ENCODE data around the gene KDM5C. TPM values are rescaled to one million over a fixed set of nuclear protein-coding genes. Genes with fewer than 3 reads are reported as not detected.

KDM5C gene
- total RNA-seq, 1 experiment from 2014 or later = 142 TPM

- BruUV-seq (replicated peaks) = no TSS peak
These were observed 8.5 kb upstream of the KDM5C start for GRCh38 chrX:53233536-53233935.

GRCh38 chrX:53230116-53230515 is 5.1 kb upstream of the KDM5C start:
- Histone ChIP-seq H3K27ac (no peak overlapping the region), H3K4me1 (replicated peaks; ENCODE audit: insufficient read depth) (no peaks in the 10 kb centered on the region), H3K4me3 (no peak overlapping the region), H3K4me2 (no peak overlapping the region), H3K79me2 (ENCODE audit: low read depth) (no peaks in the 10 kb centered on the region), H2AFZ (no peak overlapping the region), H3K9me2 (ENCODE audit: insufficient read depth) (no peaks in the 10 kb centered on the region), H3K9me3 (ENCODE audit: insufficient read depth, low read depth) (no peaks in the 10 kb centered on the region), H3K27me3 (ENCODE audit: insufficient read depth, low read depth) (no peaks in the 10 kb centered on the region), H3F3A (ENCODE audit: insufficient read depth, low read depth) (no peaks in the 10 kb centered on the region), H4K20me1 (ENCODE audit: insufficient read depth) (no peaks in the 10 kb centered on the region), H3K36me3 (ENCODE audit: low read depth) (no peaks in the 10 kb centered on the region)
- intact Hi-C loops (cut with micrococcal nuclease; ENCODE audit: unreplicated experiment) = no loop called here
- POLR2A ChIA-PET (ENCODE audit: unreplicated experiment) = no interaction called here
- BruUV-seq (replicated peaks) = no TSS peak
- TF ChIP-seq CTCF (conservative IDR thresholded peaks at IDR 0.05) (no peak), EZH2 (IDR thresholded peaks at IDR 0.05; ENCODE audit: low read depth) (no peak)
- CTCF ChIA-PET = no interaction called here
- no peak for DNase-seq

More at GRCh38 chrX:53233536-53233935, 8.5 kb upstream of the KDM5C start:
- intact Hi-C loops (cut with micrococcal nuclease; ENCODE audit: unreplicated experiment) = no loop called here
- Histone ChIP-seq H3K27me3 (ENCODE audit: insufficient read depth, low read depth) (no peaks in the 10 kb centered on the region), H3K27ac (no peak overlapping the region), H4K20me1 (ENCODE audit: insufficient read depth) (no peaks in the 10 kb centered on the region), H3K4me2 (no peak overlapping the region), H3K9me2 (ENCODE audit: insufficient read depth) (no peaks in the 10 kb centered on the region), H3K79me2 (ENCODE audit: low read depth) (no peaks in the 10 kb centered on the region), H3K4me3 (no peak overlapping the region), H3K36me3 (ENCODE audit: low read depth) (no peaks in the 10 kb centered on the region), H3F3A (ENCODE audit: insufficient read depth, low read depth) (no peaks in the 10 kb centered on the region), H2AFZ (no peak overlapping the region), H3K9me3 (ENCODE audit: insufficient read depth, low read depth) (no peaks in the 10 kb centered on the region), H3K4me1 (replicated peaks; ENCODE audit: insufficient read depth) (no peaks in the 10 kb centered on the region)
- CTCF ChIA-PET = no interaction called here
- TF ChIP-seq CTCF (conservative IDR thresholded peaks at IDR 0.05) (no peak), EZH2 (IDR thresholded peaks at IDR 0.05; ENCODE audit: low read depth) (no peak)
- DNase-seq = no peak
- POLR2A ChIA-PET (ENCODE audit: unreplicated experiment) = no interaction called here

GRCh38 chrX:53227224-53227765 is 2.3 kb upstream of the KDM5C start:
- Histone ChIP-seq H3K27me3 (ENCODE audit: insufficient read depth, low read depth) (no peaks in the 10 kb centered on the region), H3K4me3 (no peak overlapping the region), H3K9me3 (ENCODE audit: insufficient read depth, low read depth) (no peaks in the 10 kb centered on the region), H4K20me1 (ENCODE audit: insufficient read depth) (peaks cover 10% of the 10 kb centered on the region; the same call in 1 of the 2 replicates), H2AFZ (no peak overlapping the region), H3K4me1 (replicated peaks; ENCODE audit: insufficient read depth) (peaks cover 10% of the 10 kb centered on the region; the same call in 1 of the 2 replicates), H3K9me2 (ENCODE audit: insufficient read depth) (no peaks in the 10 kb centered on the region), H3K4me2 (no peak overlapping the region), H3K79me2 (ENCODE audit: low read depth) (peaks cover 26% of the 10 kb centered on the region), H3F3A (ENCODE audit: insufficient read depth, low read depth) (no peaks in the 10 kb centered on the region), H3K36me3 (ENCODE audit: low read depth) (no peaks in the 10 kb centered on the region), H3K27ac (no peak overlapping the region)
- CTCF ChIA-PET = interaction anchor here (0.7 kb wide), 1 partner anchor 125 kb away, joined by 3 read pairs; no protein-coding TSS in a partner anchor
- TF ChIP-seq CTCF (conservative IDR thresholded peaks at IDR 0.05) (no peak), EZH2 (IDR thresholded peaks at IDR 0.05; ENCODE audit: low read depth) (no peak)
- intact Hi-C loops (cut with micrococcal nuclease; ENCODE audit: unreplicated experiment) = no loop called here
- no peak for DNase-seq
- POLR2A ChIA-PET (ENCODE audit: unreplicated experiment) = interaction anchor here (0.6 kb wide), 1 partner anchor 19 kb away, joined by 8 read pairs; no protein-coding TSS in a partner anchor
- BruUV-seq (replicated peaks) = no TSS peak
